GM19395 (cell line): ENCODE measurements around the gene RAF1.
"Not testable (repeated sequence)": the region's sequence is repeated elsewhere in the genome, so short reads cannot be mapped to it uniquely, and the experiment has no call there.

ENCODE experiments used
- ATAC-seq: cut with Tn5 transposase; IDR thresholded peaks from one replicate; pipeline ENCODE4 v1.9.1; 2021; ENCODE audit warnings: mild to moderate bottlenecking, moderate library complexity; ENCODE audit not compliant: unreplicated experiment

RAF1 gene

DNA sequence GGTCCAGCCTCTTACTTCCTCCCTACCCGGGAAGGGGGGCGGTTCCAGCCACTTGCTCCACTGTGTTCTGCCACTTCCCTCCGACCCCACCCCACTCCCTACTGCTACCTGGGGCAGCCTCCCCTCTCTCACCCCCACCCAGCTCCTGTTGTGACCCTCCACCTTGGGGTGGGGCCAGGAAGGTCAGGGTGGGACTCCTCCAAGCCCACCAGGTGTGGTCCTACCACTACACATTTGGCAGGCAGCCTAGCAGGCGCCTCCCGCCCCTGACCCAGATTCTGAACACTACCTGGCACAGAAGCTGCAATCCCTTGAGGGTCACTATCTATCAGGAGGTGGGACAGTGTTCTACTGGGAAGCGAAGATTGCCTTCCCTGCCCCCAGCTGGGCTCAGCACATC lies 13.7 kb upstream of the RAF1 start:
- no peak for ATAC-seq

DNA sequence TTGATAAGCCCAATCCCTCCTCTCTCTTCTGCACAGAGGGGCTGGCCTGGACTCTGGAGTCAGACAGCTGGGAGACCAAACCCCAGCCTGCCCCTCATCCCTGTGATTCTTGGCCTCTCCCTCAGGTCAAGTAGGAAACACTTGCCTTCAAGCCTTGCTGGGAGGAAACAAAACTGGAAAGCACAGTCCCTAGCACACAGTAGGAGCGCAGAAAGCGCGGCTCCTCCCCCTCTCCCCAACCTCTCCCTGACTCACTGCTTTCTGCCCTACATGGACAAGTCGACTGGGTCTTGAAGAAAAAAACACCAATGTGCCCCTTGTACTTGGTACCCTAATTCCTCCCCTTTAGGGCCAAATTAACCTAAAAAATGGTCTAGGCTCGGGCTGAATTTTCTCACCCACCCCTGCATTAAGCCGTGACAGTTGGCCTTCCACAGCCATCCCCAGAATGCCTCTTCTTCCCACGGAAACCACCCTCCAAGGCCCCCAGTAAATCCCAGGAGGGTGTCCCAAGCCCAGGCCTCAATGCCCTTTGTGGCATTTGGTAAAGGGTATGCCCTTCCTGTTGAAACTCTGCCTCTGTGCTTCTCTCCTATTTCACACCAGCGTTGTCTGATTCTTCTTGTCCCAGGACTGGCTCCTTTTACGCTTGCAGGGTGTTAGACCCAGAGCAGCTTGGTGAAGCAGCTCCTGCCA lies 11.3 kb upstream of the RAF1 start:
- ATAC-seq = no peak

DNA sequence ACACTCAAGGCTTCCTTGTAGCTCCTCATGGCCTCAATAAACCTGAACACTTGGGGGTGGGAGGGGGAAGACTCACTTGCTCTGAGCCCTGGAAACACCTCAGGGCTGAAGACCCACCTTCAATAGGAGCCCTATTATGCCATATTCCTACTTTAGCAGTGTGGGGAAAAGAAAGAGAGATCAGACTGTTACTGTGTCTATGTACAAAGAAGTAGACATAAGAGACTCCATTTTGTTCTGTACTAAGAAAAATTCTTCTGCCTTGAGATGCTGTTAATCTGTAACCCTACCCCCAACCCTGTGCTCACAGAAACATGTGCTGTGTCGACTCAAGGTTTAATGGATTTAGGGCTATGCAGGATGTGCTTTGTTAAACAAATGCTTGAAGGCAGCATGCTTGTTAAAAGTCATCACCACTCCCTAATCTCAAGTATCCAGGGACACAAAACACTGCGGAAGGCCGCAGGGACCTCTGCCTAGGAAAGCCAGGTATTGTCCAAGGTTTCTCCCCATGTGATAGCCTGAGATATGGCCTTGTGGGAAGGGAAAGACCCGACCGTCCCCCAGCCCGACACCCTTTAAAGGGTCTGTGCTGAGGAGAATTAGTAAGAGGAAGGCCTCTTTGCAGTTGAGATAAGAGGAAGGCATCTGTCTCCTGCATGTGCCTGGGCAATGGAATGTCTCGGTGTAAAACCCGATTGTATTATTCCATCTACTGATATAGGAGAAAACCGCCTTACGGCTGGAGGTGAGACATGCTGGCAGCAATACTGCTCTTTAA lies 10.2 kb upstream of the RAF1 start:
- not testable (repeated sequence) for ATAC-seq

DNA sequence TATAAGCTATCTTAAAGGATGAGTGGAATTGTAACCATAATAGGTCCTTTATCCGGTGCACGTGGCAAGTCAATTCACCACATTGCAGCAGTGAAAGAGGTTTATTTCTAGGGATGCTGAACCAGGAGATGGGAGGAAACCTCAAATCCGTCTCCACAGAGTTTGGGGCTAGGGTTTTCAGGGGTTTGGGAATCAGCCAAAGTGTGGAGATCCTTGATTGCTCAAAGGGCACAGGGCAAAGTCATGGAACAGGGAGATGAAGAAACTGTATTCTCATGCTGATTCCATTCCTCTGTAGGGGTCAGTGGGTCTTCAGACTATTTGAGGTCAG lies 7.2 kb upstream of the RAF1 start:
- ATAC-seq = no peak

DNA sequence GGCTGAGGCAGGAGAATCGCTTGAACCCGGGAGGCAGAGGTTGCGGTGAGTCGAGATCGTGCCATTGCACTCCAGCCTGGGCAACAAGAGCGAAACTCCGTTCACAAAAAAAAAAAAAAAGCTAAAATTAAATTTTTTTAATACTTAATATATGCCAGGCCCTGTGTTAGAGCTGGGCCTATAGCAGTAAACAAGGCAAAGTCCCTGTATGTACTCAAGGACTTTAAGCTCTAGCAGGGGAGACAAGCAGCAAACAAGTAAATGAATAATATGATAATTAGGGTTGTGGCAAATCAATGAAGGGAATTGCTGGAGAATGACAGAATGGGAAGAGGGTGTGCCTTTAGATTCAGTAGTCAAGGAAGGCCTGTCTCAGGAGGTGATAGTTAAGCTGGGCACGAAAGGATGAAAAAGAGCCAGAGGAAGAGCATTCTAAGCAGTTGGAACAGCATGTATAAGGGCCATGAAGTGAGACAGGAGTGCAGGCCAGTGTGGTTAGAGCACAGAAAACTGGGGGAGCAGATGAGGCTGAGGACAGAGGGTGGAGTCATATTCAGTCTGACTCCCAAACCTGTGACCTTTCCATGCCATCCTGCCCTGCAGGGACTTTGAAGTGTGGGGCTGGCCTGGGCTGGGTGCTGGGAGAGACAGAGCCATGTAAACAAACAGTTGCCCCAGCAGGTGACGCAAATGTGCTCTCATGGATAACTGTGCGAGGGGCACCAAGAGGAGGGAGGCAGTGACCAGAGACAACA lies 6.6 kb upstream of the RAF1 start:
- ATAC-seq = no peak

DNA sequence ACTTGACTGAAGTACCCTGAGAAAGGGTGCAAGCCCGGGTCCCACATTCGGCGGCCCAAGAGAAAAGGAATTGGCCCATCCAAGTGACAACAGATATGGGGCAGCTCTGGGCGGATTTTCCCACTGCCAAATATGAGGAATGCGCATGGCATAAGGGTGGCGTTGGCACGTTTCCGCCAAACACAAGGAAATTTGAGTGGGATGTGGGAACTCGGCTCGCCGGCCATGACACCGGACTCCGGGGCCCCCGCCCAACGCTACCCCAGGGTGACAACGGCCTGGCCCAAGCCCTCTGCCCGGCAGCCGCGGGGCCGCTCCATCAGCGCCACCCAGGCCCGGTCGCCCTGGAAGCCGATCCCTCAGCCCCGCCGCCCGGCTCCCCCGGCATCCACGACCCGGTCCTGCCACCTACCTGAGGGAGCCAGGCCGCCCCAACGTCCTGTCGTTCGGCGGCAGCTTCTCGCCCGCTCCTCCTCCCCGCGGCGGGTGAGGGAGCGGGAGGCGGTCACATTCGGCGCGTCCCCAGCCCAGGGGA lies 449 bp downstream of the RAF1 start:
- peak; percentile 41 for ATAC-seq

DNA sequence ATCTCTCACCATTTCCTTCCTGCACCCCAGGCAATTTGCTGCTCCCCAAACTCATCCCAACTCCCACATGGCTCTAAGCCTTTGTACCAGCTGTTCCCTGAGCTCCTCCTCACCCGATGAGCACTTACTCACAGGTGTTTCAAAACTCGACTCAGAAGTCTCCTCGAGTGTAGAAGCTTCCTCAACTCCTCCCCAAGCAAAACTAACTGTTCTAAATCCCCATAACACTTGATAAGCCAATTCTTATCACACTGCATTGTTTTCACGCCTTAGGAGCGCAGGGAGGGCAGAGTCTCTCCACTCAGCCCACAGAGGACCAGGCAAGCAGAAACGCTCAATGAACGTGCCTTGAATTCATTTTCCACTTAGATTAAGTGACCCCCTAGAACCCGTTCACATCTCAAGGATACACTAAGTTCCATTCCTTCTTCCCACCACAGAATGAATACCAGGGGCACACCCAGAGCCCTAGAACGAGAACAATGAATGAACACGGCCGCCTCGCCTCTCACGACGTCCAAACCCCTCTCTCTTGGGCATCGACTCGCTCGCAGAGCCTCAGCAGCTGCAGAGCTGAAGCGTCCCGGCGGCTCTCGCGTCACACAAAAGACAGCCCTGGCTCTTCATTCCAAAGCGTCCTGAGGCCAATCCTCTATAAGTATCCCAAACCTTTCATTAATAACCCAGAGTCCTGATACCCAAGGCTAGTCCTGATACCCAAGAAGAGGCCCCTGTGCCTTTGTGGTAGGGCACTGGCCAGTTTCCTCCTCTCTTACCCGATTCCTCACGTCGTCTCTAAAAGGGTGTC lies 1.1 kb downstream of the RAF1 start:
- no peak for ATAC-seq

DNA sequence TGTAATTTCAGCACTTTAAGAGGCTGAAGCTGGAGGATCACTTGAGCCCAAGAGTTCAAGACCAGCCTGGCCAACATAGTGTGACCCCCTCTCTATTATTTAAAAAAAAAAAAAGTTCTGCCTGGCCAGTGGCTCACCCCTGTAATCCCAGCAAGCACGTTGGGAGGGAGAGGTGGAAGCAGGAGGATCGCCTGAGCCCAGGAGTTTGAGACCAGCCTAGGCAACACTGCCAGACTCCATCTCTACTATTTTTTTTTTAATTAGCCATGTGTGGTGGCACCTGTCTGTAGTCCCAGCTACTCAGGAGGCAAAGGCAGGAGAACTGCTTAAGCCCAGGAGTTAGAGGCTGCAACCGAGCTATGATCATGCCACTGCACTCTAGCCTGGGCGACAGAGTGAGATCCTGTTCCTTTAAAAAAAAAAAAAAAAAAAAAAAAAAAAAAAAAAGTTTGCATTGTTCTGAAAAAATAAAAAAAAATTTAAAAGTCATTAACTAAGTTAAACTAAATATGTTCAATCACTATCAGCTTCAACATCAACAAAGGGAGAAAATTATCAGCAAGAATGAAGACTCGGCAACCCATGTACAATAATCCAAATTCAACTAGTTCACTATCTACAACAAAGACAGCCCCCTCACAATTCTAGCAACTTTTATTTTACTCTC lies 1.9 kb downstream of the RAF1 start:
- ATAC-seq = no peak

DNA sequence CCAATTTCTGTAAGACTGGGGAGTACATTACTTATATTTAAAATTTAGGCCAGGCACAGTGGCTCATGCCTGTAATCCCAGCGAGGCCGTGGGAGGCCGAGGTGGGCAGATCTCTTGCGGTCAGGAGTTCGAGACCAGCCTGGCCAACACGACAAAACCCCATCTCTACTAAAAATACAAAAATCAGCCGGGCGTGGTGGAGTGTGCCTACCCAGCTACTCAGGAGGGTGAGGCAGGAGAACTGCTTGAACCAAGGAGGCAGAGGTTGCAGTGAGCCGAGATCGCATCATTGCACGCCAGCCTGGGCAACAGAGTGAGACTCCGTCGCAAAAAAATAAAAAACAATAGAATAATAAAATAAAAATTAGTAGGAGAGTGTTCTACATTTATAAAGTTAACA lies 2.5 kb downstream of the RAF1 start:
- not testable (repeated sequence) for ATAC-seq

DNA sequence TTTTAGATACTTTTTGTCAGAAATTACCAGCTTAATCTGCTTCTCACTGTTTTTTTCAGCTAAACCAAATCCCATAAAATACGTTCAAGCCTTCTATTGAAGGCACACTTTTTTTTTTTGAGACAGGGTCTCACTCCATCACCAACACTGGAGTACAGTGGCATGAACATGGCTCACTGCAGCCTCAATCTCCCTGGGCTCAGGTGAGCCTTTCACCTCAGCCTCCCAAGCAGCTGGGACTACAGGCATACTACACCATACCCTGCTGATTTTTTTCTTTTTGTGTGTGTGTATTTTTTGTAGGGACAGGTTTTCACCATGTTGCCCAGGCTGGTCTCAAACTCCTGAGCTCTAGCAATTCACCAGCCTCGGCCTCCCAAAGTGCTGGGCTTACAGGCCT lies 3.7 kb downstream of the RAF1 start:
- ATAC-seq = no peak

DNA sequence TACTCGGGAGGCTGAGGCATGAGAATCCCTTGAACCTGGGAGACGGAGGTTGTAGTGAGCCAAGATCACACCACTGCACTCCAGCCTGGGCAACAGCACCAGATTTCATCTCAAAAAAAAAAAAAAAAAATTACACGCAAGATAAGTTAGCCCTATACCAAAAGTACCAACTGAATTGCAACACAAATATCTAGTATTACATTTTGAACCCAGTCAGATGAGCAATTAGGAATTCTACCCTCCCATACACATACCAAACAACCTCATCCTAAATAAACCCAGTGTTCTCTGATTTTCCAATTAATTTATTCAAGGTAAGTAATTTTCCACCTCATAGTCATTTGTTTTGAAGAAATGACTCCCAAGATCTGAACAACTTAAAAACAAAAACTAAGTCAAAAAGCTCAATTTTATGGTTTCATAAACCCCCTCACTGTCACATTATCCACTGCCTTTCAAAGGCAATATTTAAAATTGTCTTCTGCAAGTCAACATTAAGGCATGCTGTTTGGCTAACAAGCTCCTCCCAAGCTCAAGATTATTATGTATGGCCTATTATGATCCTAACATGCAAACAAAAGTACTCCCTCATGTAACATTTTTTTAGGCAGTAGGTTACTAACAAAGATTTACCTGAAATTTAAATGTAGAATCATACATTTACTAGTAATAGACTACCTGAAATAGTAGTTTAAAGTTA lies 4.5 kb downstream of the RAF1 start:
- no peak for ATAC-seq

DNA sequence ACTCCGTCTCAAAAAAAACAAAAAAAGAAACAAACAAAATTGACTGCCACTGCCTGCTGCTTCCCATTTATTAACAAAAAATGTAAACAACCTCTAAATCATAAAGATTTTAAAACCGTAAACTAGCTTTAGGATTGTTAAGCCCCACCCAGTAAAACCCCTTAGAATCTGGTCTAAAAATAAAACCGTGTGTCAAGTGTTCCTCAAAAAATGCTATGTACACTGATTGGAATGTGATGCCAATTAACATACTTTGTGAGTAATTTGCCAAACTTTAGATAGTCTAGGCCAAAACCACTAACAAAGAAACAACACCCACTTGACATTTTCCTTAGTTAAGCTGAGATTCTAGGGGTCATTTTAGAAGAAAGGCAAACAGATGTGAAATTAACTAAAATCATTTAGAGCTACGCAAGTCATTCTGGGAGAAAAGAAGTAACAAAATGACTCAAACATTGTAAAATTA lies 5.3 kb downstream of the RAF1 start:
- no peak for ATAC-seq

DNA sequence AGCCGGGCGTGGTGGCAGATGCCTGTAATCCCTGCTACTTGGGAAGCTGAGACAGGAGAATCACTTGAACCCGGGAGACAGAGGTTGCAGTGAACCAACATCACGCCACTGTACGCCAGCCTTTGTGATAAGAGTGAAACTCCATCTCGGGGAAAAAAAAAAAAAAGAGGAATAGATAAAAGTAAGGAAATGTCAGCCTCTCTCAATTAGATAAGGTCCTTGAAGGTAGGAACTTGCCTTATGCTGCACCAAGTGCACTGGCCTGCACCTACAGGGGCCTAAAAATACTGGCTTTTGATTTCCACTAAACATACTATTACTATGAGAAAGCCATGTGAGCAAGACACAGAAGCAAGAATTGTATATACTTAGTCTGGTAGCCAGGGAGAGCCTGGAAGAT lies 7.1 kb downstream of the RAF1 start:
- no peak for ATAC-seq

DNA sequence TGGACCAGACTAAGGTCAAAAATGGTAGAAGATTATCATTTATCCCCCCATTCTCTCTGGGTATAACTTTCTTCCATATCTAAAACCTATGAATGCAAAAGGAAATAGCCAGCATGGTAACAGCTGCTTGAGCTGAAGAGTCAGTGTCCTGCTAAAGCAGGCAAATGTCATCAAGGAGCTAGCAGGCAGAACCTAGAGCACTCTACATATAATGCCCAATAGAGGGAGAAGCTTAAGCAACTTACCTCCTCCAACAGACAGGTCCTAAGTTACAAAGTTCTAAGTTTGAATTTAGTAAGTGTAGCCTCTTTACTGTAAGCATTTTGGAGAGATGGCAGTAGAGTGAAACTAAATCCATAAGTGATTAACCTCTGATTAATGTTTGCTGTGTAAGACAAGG lies 7.7 kb downstream of the RAF1 start:
- ATAC-seq = no peak

DNA sequence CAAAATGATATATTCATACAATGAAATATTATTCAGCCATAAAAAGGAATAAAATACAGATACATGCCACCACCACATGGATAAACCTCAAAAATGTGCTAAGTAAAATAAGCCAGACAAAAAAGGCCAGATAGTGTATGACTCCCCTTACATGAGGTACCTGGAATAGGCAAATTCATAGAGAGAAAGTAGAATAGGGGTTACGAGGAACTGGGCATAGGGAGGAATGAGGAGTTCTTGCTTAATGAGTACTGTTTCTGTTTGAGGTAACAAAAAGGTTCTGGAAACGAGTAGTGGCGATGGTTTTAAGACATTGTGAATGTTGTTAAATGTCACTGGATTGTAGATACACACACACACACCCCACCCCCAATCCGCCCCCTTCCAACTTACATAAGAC lies 8.2 kb downstream of the RAF1 start:
- ATAC-seq = no peak

DNA sequence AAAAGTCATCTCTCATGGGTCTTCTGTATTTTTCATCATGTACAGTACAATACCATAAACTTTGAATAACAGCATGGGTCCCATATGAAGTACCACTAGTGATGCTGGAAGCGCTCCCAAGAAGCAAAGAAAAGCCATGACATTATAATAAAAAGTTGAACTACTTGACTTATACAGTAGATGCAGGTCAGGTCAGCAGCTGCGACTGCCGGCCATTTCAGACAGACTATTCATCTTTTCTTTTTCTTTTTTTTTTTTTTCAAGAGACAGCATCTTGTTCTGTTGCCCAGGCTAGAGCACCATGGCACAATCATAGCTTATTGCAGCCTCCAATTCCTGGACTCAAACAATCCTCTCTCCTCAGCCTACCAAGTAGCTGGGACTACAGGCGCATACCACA lies 10.2 kb downstream of the RAF1 start:
- ATAC-seq = no peak

DNA sequence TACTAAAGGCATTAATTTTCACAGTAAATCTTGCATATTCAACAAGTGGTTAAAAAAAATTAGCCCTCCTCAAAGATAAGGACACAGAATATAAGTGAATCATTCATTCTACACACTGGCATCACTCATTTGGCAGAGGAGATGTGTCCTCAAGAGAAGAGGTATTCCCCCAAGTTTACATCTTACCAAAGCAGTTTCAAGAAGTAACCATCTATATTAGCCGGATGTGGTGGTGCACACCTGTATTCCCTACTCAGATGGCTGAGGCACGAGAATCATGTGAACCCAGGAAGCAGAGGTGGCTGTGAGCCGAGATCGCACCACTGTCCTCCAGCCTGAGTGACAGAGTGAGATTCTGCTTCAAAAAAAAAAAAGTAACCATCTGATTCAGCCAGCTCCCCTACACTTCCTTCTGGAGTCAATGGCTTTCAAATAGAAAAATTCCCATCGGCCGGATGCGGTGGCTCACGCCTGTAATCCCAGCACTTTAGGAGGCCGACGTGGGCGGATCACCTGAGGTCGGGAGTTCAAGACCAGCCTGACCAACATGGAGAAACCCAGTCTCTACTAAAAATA lies 15.4 kb downstream of the RAF1 start:
- ATAC-seq = peak; percentile 62

DNA sequence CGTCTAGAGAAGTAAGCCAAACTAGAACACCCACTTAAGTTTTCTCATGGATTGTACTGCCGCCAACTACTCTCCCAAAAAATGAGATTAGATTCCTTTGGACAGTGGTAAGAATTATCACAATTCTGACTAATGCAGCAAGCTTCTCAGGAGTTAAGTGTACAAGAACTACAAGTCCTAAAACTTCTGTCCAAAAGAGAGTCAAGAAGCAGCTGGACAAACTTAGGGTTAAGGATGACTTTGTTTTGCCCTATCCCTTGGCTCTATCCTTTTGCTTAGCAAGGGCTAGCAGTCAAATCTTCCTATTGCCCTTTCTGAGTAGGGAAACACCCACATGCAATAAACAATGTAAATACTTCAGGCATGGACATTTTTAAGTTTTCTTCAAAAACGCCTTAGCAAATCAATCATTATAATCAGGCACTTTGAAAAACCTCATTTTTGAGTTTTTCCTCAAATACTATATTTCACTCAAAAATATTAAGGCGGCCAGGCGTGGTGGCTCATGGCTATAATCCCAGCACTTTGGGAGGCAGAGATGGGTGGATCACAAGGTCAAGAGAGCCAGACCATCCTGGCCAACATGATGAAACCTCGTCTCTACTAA lies 19.5 kb downstream of the RAF1 start:
- ATAC-seq = no peak

DNA sequence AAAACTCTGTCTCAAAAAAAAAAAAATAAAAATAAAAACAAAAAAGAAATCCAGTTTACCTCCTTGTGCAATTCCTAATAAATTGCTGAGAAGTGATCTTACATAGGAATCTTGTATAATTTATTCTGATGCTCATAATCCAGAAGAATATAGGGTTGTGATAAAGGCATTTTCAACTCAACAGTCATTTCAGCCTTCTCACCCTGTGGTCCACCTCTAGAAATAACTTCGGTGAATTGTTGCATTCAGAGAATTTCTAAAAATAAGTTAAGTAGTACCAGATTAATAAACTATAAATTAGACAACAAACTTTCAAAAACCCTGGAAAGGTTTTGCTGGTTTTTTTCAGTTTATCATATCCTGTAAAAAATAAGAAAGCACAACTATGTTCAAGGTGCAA lies 20.2 kb downstream of the RAF1 start:
- ATAC-seq = no peak
